ENCODE results near the gene TEX19.
"Not testable (repeated sequence)": the region's sequence is repeated elsewhere in the genome, so short reads cannot be mapped to it uniquely, and the experiment has no call there.

Gene TEX19

GRCh38 chr17:82411396-82412053 lies 52.5 kb downstream of the TEX19 start:
- DNase-seq (ENCODE audit: low read depth): no peak

- DNase-seq (ENCODE audit: low read depth): not testable (repeated sequence)
Observed at GRCh38 chr17:82412081-82412480, 53.0 kb downstream of the TEX19 start.

GRCh38 chr17:82412535-82413520 lies 53.8 kb downstream of the TEX19 start:
- no peak for DNase-seq (ENCODE audit: low read depth)

Measured in HS-5 (cell line).